ENCODE results near the gene AKR1C8.
"Not testable (repeated sequence)": the region's sequence is repeated elsewhere in the genome, so short reads cannot be mapped to it uniquely, and the experiment has no call there.

Gene AKR1C8

GRCh38 chr10:5184987-5185775 is at the start of gene AKR1C8:
Gene AKR1C8 (minus strand): TSS chr10:5185150. CDS start chr10:5185104, 46 bp downstream.
- no peak for DNase-seq

- DNase-seq = no peak
Measured at GRCh38 chr10:5234106-5234860, 49.3 kb upstream of the AKR1C8 start.

- DNase-seq = no peak
Measured at GRCh38 chr10:5233324-5233723, 48.4 kb upstream of the AKR1C8 start.

GRCh38 chr10:5229019-5229418 is 44.1 kb upstream of the AKR1C8 start:
- no peak for DNase-seq

- not testable (repeated sequence) for DNase-seq
Measured at GRCh38 chr10:5222942-5223341, 38.0 kb upstream of the AKR1C8 start.

- no peak for DNase-seq
Measured at GRCh38 chr10:5219262-5219661, 34.3 kb upstream of the AKR1C8 start.

- DNase-seq = no peak
Measured at GRCh38 chr10:5216801-5217200, 31.9 kb upstream of the AKR1C8 start.

GRCh38 chr10:5211696-5212536 is 27.0 kb upstream of the AKR1C8 start:
- DNase-seq = no peak

DNA sequence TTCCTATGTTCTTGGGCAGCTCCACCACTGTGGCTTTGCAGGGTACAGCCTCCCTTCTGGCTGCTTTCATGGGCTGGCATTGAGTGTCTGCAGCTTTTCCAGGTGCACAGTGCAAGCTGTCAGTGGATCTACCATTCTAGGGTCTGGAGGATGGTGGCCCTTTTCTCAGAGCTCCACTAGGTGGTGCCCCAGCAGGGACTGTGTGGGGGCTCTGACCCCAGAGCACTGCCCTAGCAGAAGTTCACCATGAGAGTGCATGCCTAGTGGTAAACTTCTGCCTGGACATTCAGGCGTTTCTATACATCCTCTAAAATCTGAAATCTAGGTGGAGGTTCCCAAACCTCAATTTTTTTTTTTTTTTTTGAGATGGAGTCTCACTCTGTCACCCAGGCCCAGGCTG is 25.3 kb upstream of the AKR1C8 start:
- DNase-seq = not testable (repeated sequence)

- DNase-seq = not testable (repeated sequence)
Measured at GRCh38 chr10:5209776-5210175, 24.8 kb upstream of the AKR1C8 start.

DNA sequence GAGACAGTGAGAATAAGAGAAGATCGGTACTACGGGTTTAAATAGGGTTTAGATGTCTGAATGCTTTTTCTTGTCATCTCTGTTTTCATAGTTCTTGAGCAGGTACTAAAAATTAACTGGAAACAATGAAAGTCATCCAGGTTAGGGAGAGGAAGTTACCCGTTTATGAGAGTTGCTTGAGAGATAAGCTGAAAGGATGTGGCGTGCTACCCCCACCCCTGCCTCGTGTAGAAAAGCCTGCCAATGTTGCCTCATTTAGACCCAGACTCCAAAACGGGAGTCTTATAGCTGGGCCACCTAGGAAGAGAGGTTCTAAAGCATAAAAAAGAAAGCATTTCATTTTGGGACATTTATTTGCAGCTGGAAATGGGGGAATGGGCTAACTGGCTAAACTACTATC is 21.8 kb upstream of the AKR1C8 start:
- DNase-seq = no peak

DNA sequence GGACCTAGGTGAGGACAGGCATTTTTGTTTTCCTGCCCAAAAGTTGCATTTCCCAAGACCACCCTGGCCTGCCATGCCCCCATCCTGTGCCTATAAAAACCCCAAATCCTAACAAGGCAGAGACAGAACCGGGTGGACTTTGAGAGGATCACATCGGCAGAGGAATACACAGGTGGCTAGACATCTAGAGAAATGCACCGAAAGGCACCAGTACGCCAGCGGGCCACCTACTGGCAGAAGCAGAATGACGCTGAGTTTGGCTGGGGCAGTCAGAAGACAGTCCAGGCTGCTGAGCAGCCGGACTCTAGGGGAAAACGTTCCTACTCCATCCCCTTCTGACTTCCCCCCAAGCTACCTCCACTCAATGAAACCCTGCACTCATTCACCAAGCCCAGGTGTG is 14.4 kb upstream of the AKR1C8 start:
- no peak for DNase-seq

GRCh38 chr10:5198386-5198785 is 13.4 kb upstream of the AKR1C8 start:
- DNase-seq = no peak

- DNase-seq = no peak
Measured at GRCh38 chr10:5196702-5197113, 11.8 kb upstream of the AKR1C8 start, which contains the start of gene AKR1C4. Gene AKR1C4 (plus strand): TSS chr10:5196837. CDS start chr10:5196868, 31 bp downstream.

DNA sequence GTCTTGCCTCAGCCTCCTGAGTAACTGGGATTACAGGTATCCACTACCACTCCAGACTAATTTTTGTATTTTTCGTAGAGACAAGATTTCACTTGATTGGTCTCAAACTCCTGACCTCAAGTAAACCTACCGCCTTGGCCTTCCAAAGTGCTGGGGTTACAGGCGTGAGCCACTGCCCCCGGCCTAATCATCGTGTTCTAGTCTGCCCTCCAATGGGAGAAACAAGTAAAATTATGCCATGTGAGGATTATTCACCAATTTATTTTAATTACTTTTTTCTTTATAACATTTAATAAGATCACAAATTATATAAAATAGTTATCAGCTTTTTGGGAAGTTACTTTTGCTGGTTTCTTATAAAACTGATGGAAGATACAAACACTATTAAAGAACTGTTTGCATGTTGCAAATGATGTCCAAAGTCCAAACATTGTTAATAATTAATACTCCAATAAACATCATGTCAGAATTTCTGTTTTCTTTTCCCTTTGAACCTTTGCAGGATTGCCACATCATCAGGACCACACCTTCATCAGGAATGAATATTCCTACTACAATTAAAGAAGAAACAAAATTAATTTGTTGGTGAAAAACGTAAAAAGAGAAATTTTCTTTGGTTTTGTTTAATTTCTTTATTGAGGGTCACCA is 10.9 kb upstream of the AKR1C8 start:
- no peak for DNase-seq

- DNase-seq = no peak
Measured at GRCh38 chr10:5194431-5194830, 9.5 kb upstream of the AKR1C8 start.

DNA sequence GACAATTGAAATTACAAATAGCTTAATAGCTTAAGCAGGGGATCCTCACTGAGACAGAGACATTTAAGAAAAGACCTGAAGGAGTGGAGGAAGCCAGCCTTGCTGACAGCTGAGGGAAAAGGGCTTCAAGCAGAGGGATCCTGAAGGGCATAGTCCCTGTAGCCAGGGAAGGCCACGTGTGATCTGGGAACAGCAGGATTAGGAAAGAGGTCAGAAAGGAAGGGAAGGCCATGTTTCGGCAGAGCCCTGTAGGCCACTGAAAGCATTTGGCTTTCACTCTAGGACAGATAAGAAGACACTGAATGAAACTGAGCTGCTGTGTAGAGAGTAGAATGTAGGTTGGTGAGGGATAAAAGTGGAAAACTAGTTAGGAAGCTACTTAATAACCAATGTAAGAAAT is 3.4 kb upstream of the AKR1C8 start:
- DNase-seq = no peak

- DNase-seq = no peak
Measured at GRCh38 chr10:5187867-5188266, 2.9 kb upstream of the AKR1C8 start.

DNA sequence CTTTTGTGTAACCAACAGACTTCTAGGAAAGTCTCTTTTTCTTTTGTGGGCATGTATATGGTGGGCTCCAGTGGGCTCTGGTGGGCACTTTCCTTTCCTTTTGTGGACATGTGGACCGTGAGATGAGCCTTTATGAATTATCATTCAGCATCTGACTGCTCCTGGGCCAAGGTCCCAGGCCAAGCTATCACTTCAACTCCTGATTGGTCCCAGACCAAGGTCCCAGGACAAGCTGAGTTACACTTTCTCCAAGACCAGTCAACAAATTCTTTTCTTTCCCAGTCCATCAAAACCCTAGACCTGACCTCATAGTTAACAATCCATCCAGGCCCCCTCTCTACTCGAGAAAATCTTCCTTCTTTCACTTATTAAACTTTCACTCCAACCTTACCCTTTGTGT is 1.0 kb downstream of the AKR1C8 start:
- no peak for DNase-seq

DNA sequence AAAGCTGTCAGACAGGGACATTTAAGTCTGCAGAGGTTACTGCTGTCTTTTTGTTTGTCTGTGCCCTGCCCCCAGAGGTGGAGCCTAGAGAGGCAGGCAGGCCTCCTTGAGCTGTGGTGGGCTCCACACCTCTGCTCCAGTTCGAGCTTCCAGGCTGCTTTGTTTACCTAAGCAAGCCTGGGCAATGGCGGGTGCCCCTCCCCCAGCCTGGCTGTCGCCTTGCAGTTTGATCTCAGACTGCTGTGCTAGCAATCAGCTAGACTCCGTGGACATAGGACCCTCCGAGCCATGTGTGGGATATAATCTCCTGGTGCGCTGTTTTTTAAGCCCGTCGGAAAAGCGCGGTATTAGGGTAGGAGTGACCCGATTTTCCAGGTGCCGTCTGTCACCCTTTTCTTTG is 4.4 kb downstream of the AKR1C8 start:
- not testable (repeated sequence) for DNase-seq

DNA sequence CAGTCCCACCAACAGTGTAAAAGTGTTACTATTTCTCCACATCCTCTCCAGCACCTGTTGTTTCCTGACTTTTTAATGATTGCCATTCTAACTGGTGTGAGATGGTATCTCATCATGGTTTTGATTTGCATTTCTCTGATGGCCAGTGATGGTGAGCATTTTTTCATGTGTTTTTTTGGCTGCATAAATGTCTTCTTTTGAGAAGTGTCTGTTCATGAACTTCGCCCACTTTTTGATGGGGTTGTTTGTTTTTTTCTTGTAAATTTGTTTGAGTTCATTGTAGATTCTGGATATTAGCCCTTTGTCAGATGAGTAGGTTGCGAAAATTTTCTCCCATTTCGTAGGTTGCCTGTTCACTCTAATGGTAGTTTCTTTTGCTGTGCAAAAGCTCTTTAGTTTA is 9.4 kb downstream of the AKR1C8 start:
- not testable (repeated sequence) for DNase-seq

- DNase-seq = no peak
Measured at GRCh38 chr10:5168897-5169420, 16.0 kb downstream of the AKR1C8 start.
